A673 (cell line): ENCODE results near the gene ITPKB. TPM values are rescaled to one million over a fixed set of nuclear protein-coding genes. Genes with fewer than 3 reads are reported as not detected.

ENCODE experiments used
- BruUV-seq: library from RNA; stranded (reverse); fragments of 400-500 nt; replicated peaks from 2 replicates; lab custom pipeline; 2021; lab: Mats Ljungman, UMichigan
- CTCF ChIA-PET: fragments of 300-600 bp; sonication (Branson Sonifier 250); formaldehyde crosslinking; loops from one replicate; lab custom pipeline; 2022; ENCODE audit warnings: antibody characterized with exemption; lab: Charles Lee
- POLR2A ChIA-PET: fragments of 300-600 bp; sonication (Branson Sonifier 250); formaldehyde crosslinking; loops from one replicate; lab custom pipeline; 2022; ENCODE audit warnings: antibody characterized with exemption; ENCODE audit not compliant: low non-redundant PET; lab: Charles Lee
- DNase-seq: peaks from one replicate; pipeline ENCODE4 v3.0.0-alpha.2; 2015; ENCODE audit warnings: low spot score
- H3K27ac ChIP-seq: fragments of 200-600 bp; sonication (generic); 2 replicates; pipeline ENCODE4 v1.5.1; 2016; ENCODE audit warnings: mixed run types, low read depth, mild to moderate bottlenecking, mixed read lengths, antibody characterized with exemption, low read length; ENCODE audit not compliant: poor library complexity, severe bottlenecking
- H3K27me3 ChIP-seq: fragments of 200-600 bp; sonication (generic); replicated peaks from 2 replicates; pipeline ENCODE4 v1.6.1; 2017; ENCODE audit warnings: mixed run types, low read depth, mild to moderate bottlenecking, mixed read lengths, antibody characterized with exemption, low read length; ENCODE audit not compliant: insufficient read depth, poor library complexity
- H3K36me3 ChIP-seq: fragments of 200-600 bp; sonication (generic); 2 replicates; pipeline ENCODE4 v1.6.1; 2016; ENCODE audit warnings: mixed run types, mild to moderate bottlenecking, mixed read lengths, antibody characterized with exemption, low read length; ENCODE audit not compliant: insufficient read depth, poor library complexity, severe bottlenecking
- H3K4me1 ChIP-seq: fragments of 200-600 bp; sonication (generic); 2 replicates; pipeline ENCODE4 v1.6.1; 2017; ENCODE audit warnings: mixed run types, mild to moderate bottlenecking, mixed read lengths, antibody characterized with exemption, low read length; ENCODE audit not compliant: insufficient read depth, poor library complexity, severe bottlenecking
- H3K4me3 ChIP-seq: fragments of 200-600 bp; sonication (generic); 2 replicates; pipeline ENCODE4 v1.5.1; 2016; ENCODE audit warnings: low read depth, mixed run types, mild to moderate bottlenecking, mixed read lengths, low read length; ENCODE audit not compliant: poor library complexity, severe bottlenecking
- H3K9me3 ChIP-seq: fragments of 200-600 bp; sonication (generic); 2 replicates; pipeline ENCODE4 v1.6.1; 2016; ENCODE audit warnings: mixed run types, low read depth, mild to moderate bottlenecking, mixed read lengths, antibody characterized with exemption, low read length; ENCODE audit not compliant: poor library complexity, severe bottlenecking
- EZH2 ChIP-seq: fragments of 200-600 bp; sonication (generic); IDR thresholded peaks from 2 replicates; pipeline ENCODE4 v1.6.1; 2017; ENCODE audit warnings: borderline replicate concordance, low read depth, mild to moderate bottlenecking, mixed read lengths, antibody characterized with exemption, low read length; ENCODE audit not compliant: poor library complexity, severe bottlenecking
- intact Hi-C: fragments of 100-400 bp; cut with micrococcal nuclease; formaldehyde crosslinking; loops from one replicate; pipeline ENCODE4 v1.10.0; 2022; ENCODE audit not compliant: unreplicated experiment
- total RNA-seq: library from RNA; stranded (reverse); gene quantifications from 2 replicates; pipeline ENCODE4 v1.2.3, GENCODE V29; 2021
- TF ChIP-seq, protein P1 (sequence below): fragments of 300-800, 200-600 bp; sonication (generic); conservative IDR thresholded peaks from 2 replicates; pipeline ENCODE4 v1.5.1; 2017; ENCODE audit warnings: low read depth, mild to moderate bottlenecking, antibody characterized with exemption, low read length, moderate library complexity, mixed read lengths

Gene ITPKB
- total RNA-seq, 1 experiment from 2014 or later: 14.1 TPM

DNA sequence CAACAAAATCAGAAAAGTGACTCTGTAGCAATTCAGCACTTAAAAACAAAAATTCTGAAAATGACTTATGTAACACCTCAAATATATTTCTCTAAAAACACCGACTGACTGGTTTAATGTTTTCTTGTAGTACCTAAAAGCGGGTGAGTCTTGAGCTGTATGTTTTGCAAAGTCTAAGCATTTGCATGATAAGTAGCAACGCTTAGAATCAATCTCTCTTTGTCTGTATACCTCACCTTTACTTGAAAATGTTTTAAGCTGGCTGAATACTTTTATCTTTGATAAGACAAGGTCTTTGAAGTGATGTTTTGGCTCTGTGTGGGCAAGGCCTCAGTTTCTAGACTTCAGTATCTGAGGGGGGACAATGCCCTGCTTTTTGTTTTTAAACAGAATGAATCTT, 8.2 kb downstream of the ITPKB start:
- Histone ChIP-seq H3K36me3 (no peaks in the 10 kb centered on the region), H3K4me1 (no peaks in the 10 kb centered on the region), H3K9me3 (no peaks in the 10 kb centered on the region), H3K27ac (no peak overlapping the region), H3K4me3 (no peak overlapping the region), H3K27me3 (no peaks in the 10 kb centered on the region)
- no peak for DNase-seq
- no TSS peak for BruUV-seq
- TF ChIP-seq EZH2: no peak
- TF ChIP-seq, protein P1, sequence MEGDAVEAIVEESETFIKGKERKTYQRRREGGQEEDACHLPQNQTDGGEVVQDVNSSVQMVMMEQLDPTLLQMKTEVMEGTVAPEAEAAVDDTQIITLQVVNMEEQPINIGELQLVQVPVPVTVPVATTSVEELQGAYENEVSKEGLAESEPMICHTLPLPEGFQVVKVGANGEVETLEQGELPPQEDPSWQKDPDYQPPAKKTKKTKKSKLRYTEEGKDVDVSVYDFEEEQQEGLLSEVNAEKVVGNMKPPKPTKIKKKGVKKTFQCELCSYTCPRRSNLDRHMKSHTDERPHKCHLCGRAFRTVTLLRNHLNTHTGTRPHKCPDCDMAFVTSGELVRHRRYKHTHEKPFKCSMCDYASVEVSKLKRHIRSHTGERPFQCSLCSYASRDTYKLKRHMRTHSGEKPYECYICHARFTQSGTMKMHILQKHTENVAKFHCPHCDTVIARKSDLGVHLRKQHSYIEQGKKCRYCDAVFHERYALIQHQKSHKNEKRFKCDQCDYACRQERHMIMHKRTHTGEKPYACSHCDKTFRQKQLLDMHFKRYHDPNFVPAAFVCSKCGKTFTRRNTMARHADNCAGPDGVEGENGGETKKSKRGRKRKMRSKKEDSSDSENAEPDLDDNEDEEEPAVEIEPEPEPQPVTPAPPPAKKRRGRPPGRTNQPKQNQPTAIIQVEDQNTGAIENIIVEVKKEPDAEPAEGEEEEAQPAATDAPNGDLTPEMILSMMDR: no peak
- intact Hi-C loops: no loop called here
- ChIA-PET CTCF (no interaction called here), POLR2A (no interaction called here)

DNA sequence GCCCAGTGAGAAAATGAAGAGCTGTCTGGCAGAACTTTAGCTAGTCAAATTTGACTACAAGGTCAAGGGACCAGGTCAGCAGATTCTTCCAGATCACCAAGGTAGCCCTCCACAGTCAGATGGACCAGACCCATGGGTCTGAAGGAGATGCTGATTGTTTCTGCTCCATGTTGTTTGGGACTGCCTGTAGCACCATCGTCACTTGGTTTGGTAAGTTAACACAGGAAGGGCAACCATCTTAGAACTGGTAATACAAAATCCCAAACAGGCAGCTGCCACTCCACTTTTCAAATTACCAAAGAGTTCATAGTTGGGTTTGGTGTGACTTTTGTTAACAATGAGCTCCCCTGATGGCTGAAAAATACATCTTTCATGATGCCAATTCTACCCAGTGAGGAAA, 9.0 kb downstream of the ITPKB start:
- DNase-seq: no peak
- H3K27me3 ChIP-seq: no peaks in the 10 kb centered on the region
- BruUV-seq: no TSS peak
- CTCF ChIA-PET: no interaction called here
- H3K27ac ChIP-seq: no peak overlapping the region
- TF ChIP-seq EZH2: no peak
- TF ChIP-seq, protein P1: no peak
- no peak overlapping the region for H3K4me3 ChIP-seq
- H3K4me1 ChIP-seq: peaks cover under 1% of the 10 kb centered on the region
- no peaks in the 10 kb centered on the region for H3K36me3 ChIP-seq
- POLR2A ChIA-PET: no interaction called here
- intact Hi-C loops: no loop called here
- H3K9me3 ChIP-seq: no peaks in the 10 kb centered on the region

DNA sequence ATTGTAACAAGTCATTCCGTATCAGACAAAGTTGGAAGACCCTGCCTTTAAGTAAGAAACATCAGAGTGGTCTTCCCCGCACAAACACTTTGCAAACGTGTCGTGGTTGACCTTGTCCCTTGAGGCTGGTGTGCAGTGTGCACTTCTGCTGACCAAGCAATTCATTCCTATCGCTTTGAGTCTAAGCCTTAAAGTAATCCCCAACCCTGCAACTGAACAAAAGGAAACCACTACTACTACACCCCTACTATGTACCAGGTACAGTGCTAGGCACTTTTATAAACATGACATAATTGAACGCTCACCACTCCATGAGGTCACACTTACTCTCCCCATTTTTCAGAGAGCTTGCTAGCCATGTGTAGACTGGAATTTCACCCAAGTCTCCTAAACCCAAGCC, 10.6 kb downstream of the ITPKB start:
- no TSS peak for BruUV-seq
- CTCF ChIA-PET: no interaction called here
- intact Hi-C loops: no loop called here

More for the DNA sequence above, 10.6 kb downstream of the ITPKB start:
- TF ChIP-seq, protein P1: no peak
- no peak for TF ChIP-seq EZH2
- peaks cover 17% of the 10 kb centered on the region for H3K4me1 ChIP-seq
- POLR2A ChIA-PET: no interaction called here
- H3K27ac ChIP-seq: no peak overlapping the region
- H3K9me3 ChIP-seq: no peaks in the 10 kb centered on the region
- no peak for DNase-seq
- no peaks in the 10 kb centered on the region for H3K36me3 ChIP-seq
- H3K27me3 ChIP-seq: no peaks in the 10 kb centered on the region
- H3K4me3 ChIP-seq: no peak overlapping the region
